OCI-LY1 (cell line): ENCODE results near the gene PER2.

Experiments used
- H2AFZ ChIP-seq: fragments of 200-600 bp; sonication (generic), shearing (Covaris generic); 2 replicates; pipeline ENCODE4 v1.6.0; 2014; ENCODE audit warnings: antibody characterized with exemption, mild to moderate bottlenecking, low read length
- H3F3A ChIP-seq: fragments of 200-600 bp; sonication (generic), shearing (Covaris generic); 2 replicates; pipeline ENCODE4 v1.6.0; 2014; ENCODE audit warnings: mild to moderate bottlenecking, antibody characterized with exemption, low read length, moderate library complexity; ENCODE audit not compliant: insufficient read depth
- H3K27ac ChIP-seq: fragments of 200-600 bp; sonication (generic); 2 replicates; pipeline ENCODE4 v1.5.1; 2014; ENCODE audit warnings: low read length, mixed run types, mild to moderate bottlenecking, low read depth; ENCODE audit not compliant: poor library complexity, severe bottlenecking
- H3K27me3 ChIP-seq: fragments of 200-600 bp; sonication (generic); 2 replicates; pipeline ENCODE4 v1.6.0; 2014; ENCODE audit warnings: antibody characterized with exemption, mild to moderate bottlenecking, low read length, moderate library complexity; ENCODE audit not compliant: insufficient read depth
- H3K36me3 ChIP-seq: fragments of 200-600 bp; sonication (generic); 2 replicates; pipeline ENCODE4 v1.6.1; 2014; ENCODE audit warnings: mild to moderate bottlenecking, antibody characterized with exemption, low read length, moderate library complexity, mixed read lengths; ENCODE audit not compliant: insufficient read depth
- H3K4me1 ChIP-seq: fragments of 200-600 bp; sonication (generic); 2 replicates; pipeline ENCODE4 v1.5.1; 2014; ENCODE audit warnings: mild to moderate bottlenecking, low read length, moderate library complexity; ENCODE audit not compliant: insufficient read depth, severe bottlenecking
- H3K4me2 ChIP-seq: fragments of 200-600 bp; sonication (generic), shearing (Covaris generic); 2 replicates; pipeline ENCODE4 v1.6.1; 2014; ENCODE audit warnings: low read length
- H3K4me3 ChIP-seq: fragments of 200-600 bp; sonication (generic); 2 replicates; pipeline ENCODE4 v1.5.1; 2014; ENCODE audit warnings: low read length, low read depth, mild to moderate bottlenecking, mixed read lengths; ENCODE audit not compliant: poor library complexity, severe bottlenecking
- H3K79me2 ChIP-seq: fragments of 200-600 bp; shearing (Covaris generic); 2 replicates; pipeline ENCODE4 v1.6.1; 2016; ENCODE audit warnings: mixed run types, low read length, mixed read lengths; ENCODE audit not compliant: insufficient read depth
- H3K9ac ChIP-seq: fragments of 200-600 bp; sonication (generic), shearing (Covaris generic); 2 replicates; pipeline ENCODE4 v1.6.1; 2014; ENCODE audit warnings: mild to moderate bottlenecking, low read length, mixed read lengths
- H3K9me2 ChIP-seq: fragments of 200-600 bp; sonication (generic), shearing (Covaris generic); 2 replicates; pipeline ENCODE4 v1.6.1; 2014; ENCODE audit warnings: low read depth, mild to moderate bottlenecking, low read length, mixed read lengths
- H3K9me3 ChIP-seq: fragments of 200-600 bp; shearing (Covaris generic); 2 replicates; pipeline ENCODE4 v1.6.1; 2014; ENCODE audit warnings: low read length, mixed read lengths
- H4K20me1 ChIP-seq: fragments of 200-600 bp; sonication (generic), shearing (Covaris generic); 2 replicates; pipeline ENCODE4 v1.6.0; 2016; ENCODE audit warnings: mild to moderate bottlenecking, low read length; ENCODE audit not compliant: insufficient read depth
- CTCF ChIP-seq: fragments of 200-600 bp; sonication (generic), shearing (Covaris generic); IDR thresholded peaks from 2 replicates; pipeline ENCODE4 v1.5.1; 2017; ENCODE audit warnings: mild to moderate bottlenecking, antibody characterized with exemption, low read length, moderate library complexity, mixed read lengths
- EZH2 ChIP-seq: fragments of 200-600 bp; sonication (generic), shearing (Covaris generic); IDR thresholded peaks from 2 replicates; pipeline ENCODE4 v1.8.0; 2017; ENCODE audit warnings: borderline replicate concordance, mixed run types, mild to moderate bottlenecking, antibody characterized with exemption, low read length, moderate library complexity, mixed read lengths

PER2 gene

GRCh38 chr2:238287737-238288649, at the start of gene PER2:
Gene PER2, minus strand, starts transcription at chr2:238288610. Its CDS starts 10,674 bp downstream, at chr2:238277936.
- Histone ChIP-seq H3K4me1 (peaks cover 30% of the 10 kb centered on the region), H3F3A (no peaks in the 10 kb centered on the region), H3K79me2 (no peaks in the 10 kb centered on the region)

GRCh38 chr2:238337846-238338245, 49.4 kb upstream of the PER2 start:
- TF ChIP-seq CTCF: no peak
- no peak for TF ChIP-seq EZH2
- Histone ChIP-seq H3K27me3 (no peaks in the 10 kb centered on the region), H3K9me2 (no peaks in the 10 kb centered on the region), H3K79me2 (no peaks in the 10 kb centered on the region), H3K9me3 (no peaks in the 10 kb centered on the region), H3K4me2 (no peak overlapping the region), H3K4me3 (no peak overlapping the region), H3K9ac (no peak overlapping the region), H3K27ac (no peak overlapping the region), H3K36me3 (no peaks in the 10 kb centered on the region), H3F3A (no peaks in the 10 kb centered on the region), H4K20me1 (no peaks in the 10 kb centered on the region), H3K4me1 (peaks cover 13% of the 10 kb centered on the region), H2AFZ (no peak overlapping the region)

More at GRCh38 chr2:238287737-238288649, at the start of gene PER2:
- Histone ChIP-seq H3K9me3 (no peaks in the 10 kb centered on the region), H4K20me1 (no peaks in the 10 kb centered on the region), H3K27ac (no peak within 1 kb of the TSS), H3K4me2 (peak within 1 kb of the TSS; percentile 82), H3K36me3 (no peaks in the 10 kb centered on the region), H2AFZ (peak within 1 kb of the TSS; percentile 11; the same call in 1 of the 2 replicates), H3K9ac (peak within 1 kb of the TSS; percentile 73), H3K27me3 (no peaks in the 10 kb centered on the region), H3K4me3 (peak within 1 kb of the TSS; percentile 74), H3K9me2 (no peaks in the 10 kb centered on the region)
- TF ChIP-seq EZH2: no peak
- TF ChIP-seq CTCF: no peak

GRCh38 chr2:238336793-238337444, 48.5 kb upstream of the PER2 start:
- Histone ChIP-seq H3K4me2 (no peak overlapping the region), H3K27me3 (no peaks in the 10 kb centered on the region), H2AFZ (no peak overlapping the region), H3F3A (no peaks in the 10 kb centered on the region), H3K9me3 (no peaks in the 10 kb centered on the region), H3K27ac (no peak overlapping the region), H3K36me3 (no peaks in the 10 kb centered on the region), H3K9ac (no peak overlapping the region), H3K4me3 (no peak overlapping the region), H3K4me1 (peaks cover 13% of the 10 kb centered on the region), H4K20me1 (no peaks in the 10 kb centered on the region), H3K9me2 (no peaks in the 10 kb centered on the region), H3K79me2 (no peaks in the 10 kb centered on the region)
- TF ChIP-seq EZH2 (no peak), CTCF (no peak)
